ENCODE results near the gene OAT.

OAT gene

GRCh38 chr10:124418726-124419501 is at the start of gene OAT:
OAT (minus strand) TSS chr10:124418923; CDS start chr10:124412171, 6,752 bp downstream.
- peak; percentile 91 for DNase-seq

GRCh38 chr10:124467165-124467564 is 48.4 kb upstream of the OAT start:
- no peak for DNase-seq

GRCh38 chr10:124465777-124466488 is 47.2 kb upstream of the OAT start:
- no peak for DNase-seq

GRCh38 chr10:124465003-124465776 is 46.5 kb upstream of the OAT start:
- DNase-seq = no peak

DNA sequence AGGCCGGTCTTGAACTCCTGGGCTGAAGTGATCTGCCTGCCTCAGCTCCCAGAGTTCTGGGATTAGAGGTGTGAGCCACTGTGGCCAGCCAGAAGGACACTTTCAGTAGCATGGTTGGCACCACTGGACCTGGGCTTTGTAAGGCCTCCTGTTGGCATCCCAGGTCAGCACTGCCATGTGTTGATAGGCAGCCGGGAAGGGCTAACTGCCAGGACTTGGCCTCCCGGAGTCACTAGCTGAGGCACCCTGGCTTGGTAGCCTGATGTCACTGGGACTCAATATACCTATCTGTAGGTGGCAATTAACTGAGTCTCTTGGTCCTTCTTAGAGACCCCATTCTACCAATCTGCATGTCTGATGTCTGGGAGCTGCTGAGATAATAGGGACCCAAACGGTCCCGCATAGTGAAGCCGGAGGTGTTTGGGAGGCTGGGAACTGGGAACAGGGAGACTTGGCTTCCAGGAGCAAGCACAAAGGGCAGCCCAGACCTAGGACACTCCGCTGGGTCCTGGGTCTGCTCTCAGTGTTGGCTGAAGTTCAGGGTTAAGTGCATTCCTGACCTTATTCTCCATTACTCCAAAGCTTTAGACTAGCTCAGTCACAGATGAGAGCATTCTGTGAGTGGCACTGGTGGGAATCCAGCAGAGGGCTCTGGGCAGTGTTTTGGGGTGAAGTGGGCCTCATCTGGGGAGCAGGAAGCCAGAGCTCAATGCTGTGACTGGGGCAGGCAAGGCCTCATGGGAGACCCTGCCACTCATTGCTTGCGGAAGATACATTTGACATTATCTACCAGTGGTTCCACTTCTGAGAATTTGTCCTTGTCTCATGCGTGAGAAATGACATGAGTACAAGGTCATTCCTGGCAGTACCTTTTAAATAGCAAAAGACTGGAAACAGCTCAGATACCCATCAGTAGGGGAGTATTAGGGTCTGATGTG is 45.6 kb upstream of the OAT start:
- DNase-seq = no peak

DNA sequence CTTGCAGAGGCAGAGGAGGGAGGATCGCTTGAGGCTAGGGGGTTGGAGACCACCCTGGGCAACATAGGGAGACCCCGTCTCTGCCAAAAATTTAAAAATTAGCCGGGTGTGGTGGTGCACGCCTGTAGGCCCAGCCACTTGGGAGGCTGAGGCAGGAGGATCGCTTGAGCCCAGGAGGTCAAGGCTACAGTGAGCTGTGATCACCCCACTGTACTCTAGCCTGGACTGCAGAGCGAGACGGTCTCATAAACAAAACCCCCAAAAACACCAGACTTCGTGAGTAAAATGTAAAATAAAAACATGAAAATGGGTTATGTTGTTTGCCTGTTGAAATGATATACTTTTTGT is 43.6 kb upstream of the OAT start:
- no peak for DNase-seq

GRCh38 chr10:124461642-124462347 is 43.1 kb upstream of the OAT start, which contains the start of gene LHPP:
LHPP (plus strand) TSS chr10:124461823; CDS start chr10:124461863, 40 bp downstream.
- peak; percentile 61 for DNase-seq

DNA sequence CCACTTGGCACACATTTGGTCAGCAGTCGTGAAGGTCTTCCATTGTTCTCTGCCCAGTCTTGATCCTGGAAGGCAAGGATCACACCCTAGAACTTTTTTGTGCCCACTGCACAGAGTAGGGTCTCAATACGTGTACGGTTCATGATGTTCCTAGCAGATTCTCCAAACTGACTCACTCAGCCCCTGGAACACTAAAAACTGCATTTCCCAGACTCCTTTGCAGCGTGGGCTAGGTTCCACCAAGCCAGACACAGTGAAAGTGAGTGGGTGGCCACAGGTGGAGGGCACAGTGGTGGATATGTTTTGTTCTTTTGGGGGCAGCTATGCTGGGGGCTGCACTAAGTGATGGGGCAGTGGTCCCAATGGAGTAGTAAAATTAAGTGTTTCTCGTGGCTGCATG is 41.4 kb upstream of the OAT start:
- DNase-seq = no peak

- DNase-seq = no peak
These were observed 40.7 kb upstream of the OAT start for GRCh38 chr10:124459395-124459794.

GRCh38 chr10:124458889-124459288 is 40.2 kb upstream of the OAT start:
- no peak for DNase-seq

GRCh38 chr10:124458473-124458872 is 39.8 kb upstream of the OAT start:
- no peak for DNase-seq

DNA sequence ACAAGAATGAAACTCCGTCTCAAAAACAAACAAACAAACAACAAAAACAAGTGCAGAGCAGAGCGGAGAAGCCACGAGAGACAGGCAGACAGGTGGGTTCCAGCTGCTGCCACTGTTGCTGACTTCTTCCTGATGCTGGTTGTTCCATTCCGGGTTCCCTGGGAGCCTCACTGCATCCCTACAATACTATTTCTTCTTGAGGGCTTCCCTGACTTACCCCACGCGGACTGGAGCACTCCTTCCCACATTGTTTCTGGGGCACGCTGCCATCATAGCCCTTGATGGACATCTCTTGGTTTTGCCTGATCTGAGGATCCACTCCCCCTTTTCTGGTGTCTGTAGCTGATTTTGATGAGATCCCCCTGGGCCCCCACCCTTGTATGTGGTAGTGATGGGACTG is 36.7 kb upstream of the OAT start:
- DNase-seq = no peak

DNA sequence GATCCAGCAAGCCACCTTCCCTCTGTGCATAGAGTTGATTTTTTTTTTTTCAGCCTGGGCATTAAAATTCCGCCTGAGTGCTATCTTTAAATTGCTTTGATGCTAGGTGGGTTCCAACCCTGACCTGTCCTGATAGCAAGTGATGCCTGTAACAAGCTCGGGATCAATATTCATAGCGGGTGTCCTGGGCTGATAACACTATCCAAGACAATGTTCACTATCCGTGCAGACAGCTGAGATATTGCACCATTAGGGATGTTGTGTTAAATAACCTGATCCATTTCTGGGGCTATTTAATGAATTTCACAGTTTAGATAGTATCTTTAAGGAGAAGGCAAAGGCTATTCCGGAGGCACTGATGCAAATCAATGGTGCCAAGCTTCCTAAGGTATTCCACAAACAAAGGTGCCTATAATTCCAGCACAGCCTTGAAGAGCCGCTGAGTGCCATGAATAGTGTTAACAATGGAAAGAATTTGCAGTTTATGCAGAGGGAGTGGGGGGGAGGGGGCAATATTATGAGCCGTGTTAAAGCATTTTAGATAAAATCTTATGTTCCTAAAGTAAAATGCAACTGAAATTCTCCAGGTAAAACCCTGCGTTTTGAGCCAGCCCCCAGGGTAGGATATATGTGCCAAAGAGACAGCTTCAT is 35.4 kb upstream of the OAT start:
- no peak for DNase-seq

DNA sequence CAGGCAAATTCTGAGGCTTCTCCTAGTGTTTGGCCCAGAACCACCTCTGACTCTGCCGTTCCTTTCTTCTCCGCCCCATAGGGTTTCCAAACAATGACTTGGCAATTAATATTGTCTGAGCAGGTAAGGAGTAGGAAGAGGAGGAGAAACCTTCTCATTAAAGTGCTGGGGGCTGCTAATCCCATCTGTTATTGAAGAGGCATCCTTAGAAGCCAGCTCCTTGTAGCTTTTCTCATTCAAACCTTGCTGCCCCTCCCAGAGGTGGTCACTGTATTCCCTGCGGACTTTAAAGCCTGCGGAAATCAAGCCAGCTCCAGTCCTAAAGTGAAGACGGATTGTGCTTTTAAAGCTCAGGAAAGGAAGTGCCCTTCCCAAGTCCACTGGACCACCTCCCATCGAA is 32.6 kb upstream of the OAT start:
- no peak for DNase-seq

- no peak for DNase-seq
These were observed 32.0 kb upstream of the OAT start for GRCh38 chr10:124450783-124451057.

DNA sequence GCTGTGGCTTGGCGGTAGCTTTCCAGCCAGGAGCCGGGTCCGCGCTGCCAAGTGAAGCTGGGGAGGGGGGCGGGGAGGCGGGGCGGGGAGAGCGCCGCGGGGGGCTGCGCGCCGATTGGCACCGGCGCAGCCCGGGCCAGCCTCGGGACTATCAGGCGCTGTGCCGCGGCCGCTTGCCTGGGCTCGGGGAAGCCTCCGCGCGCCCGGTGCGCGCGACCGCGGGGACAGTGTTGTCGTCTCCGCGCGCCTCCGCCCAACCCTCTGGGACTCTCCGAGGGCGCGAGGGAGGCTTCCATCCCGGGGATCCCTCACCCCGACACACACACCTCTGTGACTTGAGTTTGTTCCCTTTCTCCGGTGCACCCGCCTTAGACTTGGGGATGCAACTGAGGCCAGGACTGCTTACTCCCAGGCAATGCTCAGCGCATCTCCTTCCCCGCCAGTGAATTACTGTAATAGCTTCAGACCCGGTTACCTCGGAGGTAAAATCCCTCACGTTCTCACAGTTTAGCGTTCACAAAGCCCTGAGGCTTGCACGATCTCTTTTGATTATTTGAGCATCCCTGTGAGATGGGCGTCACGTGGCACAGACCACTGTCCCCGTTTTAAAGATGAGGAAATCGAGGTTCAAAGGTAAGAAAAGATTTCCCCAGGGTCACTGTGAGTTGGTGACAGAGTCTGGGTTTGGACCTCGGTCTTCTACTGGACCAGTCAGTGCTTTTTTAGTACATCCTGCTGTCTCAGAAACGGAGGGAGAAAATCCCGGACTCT is 31.5 kb upstream of the OAT start, which contains the start of gene NKX1-2:
Gene NKX1-2 (minus strand): TSS at position 24 of the 771 bp plus-strand sequence. CDS start 92 bp downstream, outside the sequence.
- DNase-seq = peak; percentile 19

DNA sequence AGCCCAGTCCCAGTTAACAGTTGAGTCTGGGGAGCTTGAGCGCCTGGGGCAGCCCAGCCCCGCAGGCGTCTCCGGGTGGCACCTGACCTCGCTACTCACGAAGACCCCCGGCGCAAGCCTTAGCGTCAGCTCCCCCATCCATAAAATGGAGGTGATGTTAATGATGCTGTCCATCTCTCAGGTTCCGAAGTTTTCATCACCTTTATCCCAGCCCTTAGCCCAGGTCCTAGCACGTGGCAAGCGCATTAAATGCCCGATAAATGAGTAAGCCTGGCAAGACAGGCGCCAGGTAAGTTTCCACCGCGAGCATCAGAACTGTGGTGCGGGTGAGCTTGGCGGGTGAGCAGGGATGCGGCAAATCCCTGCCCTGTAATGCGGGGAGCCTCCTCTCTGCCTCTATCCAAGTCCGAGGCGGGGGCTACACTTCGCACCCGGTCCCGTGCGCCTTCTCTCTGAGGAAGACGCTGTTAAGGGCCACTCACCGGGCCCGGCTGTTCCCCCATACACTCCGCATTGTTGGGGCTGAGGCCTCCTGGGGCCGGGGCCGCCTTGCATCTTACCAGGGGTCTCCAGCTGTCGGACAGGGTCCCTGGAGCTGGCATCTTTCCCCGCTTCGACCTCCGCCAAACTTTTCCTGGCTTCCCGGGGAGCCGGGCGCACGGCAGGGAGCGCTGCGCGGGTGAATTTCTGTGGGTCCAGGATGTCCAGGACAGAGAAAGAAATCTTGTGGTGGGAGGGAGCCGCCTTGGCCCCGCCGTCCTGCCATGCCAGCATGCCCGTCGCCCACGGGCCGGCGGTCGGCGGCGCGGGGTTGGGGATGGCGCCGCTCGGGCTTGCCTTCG is 30.7 kb upstream of the OAT start:
- DNase-seq = no peak

- no peak for DNase-seq
These were observed 30.0 kb upstream of the OAT start for GRCh38 chr10:124448696-124449169.

GRCh38 chr10:124447751-124448466 is 29.2 kb upstream of the OAT start:
- no peak for DNase-seq
